ENCODE measurements around the gene RBM24.
"Not testable (repeated sequence)": the region's sequence is repeated elsewhere in the genome, so short reads cannot be mapped to it uniquely, and the experiment has no call there.

Gene RBM24

GRCh38 chr6:17292600-17293133, 11.5 kb downstream of the RBM24 start:
- no peak for DNase-seq

GRCh38 chr6:17293395-17293794, 12.2 kb downstream of the RBM24 start:
- DNase-seq: no peak

- no peak for DNase-seq
Measured at GRCh38 chr6:17297271-17298080, 16.3 kb downstream of the RBM24 start.

GRCh38 chr6:17298257-17298656, 17.1 kb downstream of the RBM24 start:
- no peak for DNase-seq

GRCh38 chr6:17299222-17299621, 18.1 kb downstream of the RBM24 start:
- no peak for DNase-seq

- DNase-seq: no peak
Measured at GRCh38 chr6:17299750-17300149, 18.6 kb downstream of the RBM24 start.

- DNase-seq: no peak
Measured at GRCh38 chr6:17300637-17301036, 19.5 kb downstream of the RBM24 start.

- DNase-seq: no peak
Measured at GRCh38 chr6:17303444-17303843, 22.3 kb downstream of the RBM24 start.

GRCh38 chr6:17305219-17306001, 24.2 kb downstream of the RBM24 start:
- no peak for DNase-seq

- DNase-seq: no peak
Measured at GRCh38 chr6:17311595-17312311, 30.6 kb downstream of the RBM24 start.

- DNase-seq: not testable (repeated sequence)
Measured at GRCh38 chr6:17313238-17313637, 32.1 kb downstream of the RBM24 start.

- no peak for DNase-seq
Measured at GRCh38 chr6:17313971-17314370, 32.8 kb downstream of the RBM24 start.

- no peak for DNase-seq
Measured at GRCh38 chr6:17315262-17315661, 34.1 kb downstream of the RBM24 start.

- no peak for DNase-seq
Measured at GRCh38 chr6:17318435-17319165, 37.4 kb downstream of the RBM24 start.

GRCh38 chr6:17320266-17320665, 39.1 kb downstream of the RBM24 start:
- DNase-seq: not testable (repeated sequence)

GRCh38 chr6:17331238-17331637, 50.1 kb downstream of the RBM24 start:
- no peak for DNase-seq

- no peak for DNase-seq
Measured at GRCh38 chr6:17334265-17334664, 53.1 kb downstream of the RBM24 start.

GRCh38 chr6:17336425-17336824, 55.3 kb downstream of the RBM24 start:
- DNase-seq: no peak

- no peak for DNase-seq
Measured at GRCh38 chr6:17339308-17339670, 58.1 kb downstream of the RBM24 start.

GRCh38 chr6:17341117-17341805, 60.1 kb downstream of the RBM24 start:
- no peak for DNase-seq

- no peak for DNase-seq
Measured at GRCh38 chr6:17341891-17342290, 60.7 kb downstream of the RBM24 start.

- no peak for DNase-seq
Measured at GRCh38 chr6:17343215-17343614, 62.1 kb downstream of the RBM24 start.

Measured in kidney glomerular epithelial cell (primary cell).